ENCODE results near the gene SDF4.

- no peak for TF ChIP-seq CTCF (IDR thresholded peaks at IDR 0.05)
- TF ChIP-seq EZH2 (IDR thresholded peaks at IDR 0.05; ENCODE audit: borderline replicate concordance, insufficient read depth, low read depth, low read length, poor library complexity, severe bottlenecking): no peak
These were observed 8.5 kb downstream of the SDF4 start for GRCh38 chr1:1223321-1223720.

Data from B cell (primary cell).